Fibroblast of lung (primary cell): Measurements from ENCODE around the gene KCNE2.

Experiments used
- EZH2 ChIP-seq: IDR thresholded peaks from 2 replicates; pipeline ENCODE4 v1.5.1; 2012; ENCODE audit warnings: low read length, control low read depth, mild to moderate bottlenecking; ENCODE audit errors: missing control alignments
- TF ChIP-seq, protein P1 (sequence below), 2 donors: IDR thresholded peaks in 1 of 2; conservative IDR thresholded peaks in 1 of 2; 1 replicate in 1 of 2; 2 replicates in 1 of 2; pipeline ENCODE4 v1.5.1; 2011 to 2012; ENCODE audit warnings: low read length in 2 of 2, control low read depth in 1 of 2, inconsistent platforms in 1 of 2, low read depth in 1 of 2, mild to moderate bottlenecking in 1 of 2

DNA sequence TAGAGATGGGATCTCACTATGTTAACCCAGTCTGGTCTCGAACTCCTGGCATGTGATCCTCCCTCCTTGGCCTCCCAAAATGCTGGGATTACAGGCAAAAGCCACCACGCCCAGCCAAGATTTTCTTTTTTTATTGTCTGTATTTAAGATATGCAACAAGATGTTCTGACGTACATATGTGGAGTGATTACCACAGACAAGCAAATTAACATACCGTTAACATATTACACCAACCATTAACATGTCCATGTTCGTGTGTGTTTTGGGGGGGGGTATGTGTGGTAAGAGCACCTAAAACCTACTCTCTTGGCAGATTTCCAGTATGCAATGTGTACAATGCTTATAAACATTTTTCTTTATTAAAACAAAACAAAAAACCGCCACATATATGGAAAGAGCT, 10.6 kb upstream of the KCNE2 start:
- no peak for TF ChIP-seq EZH2
- TF ChIP-seq, protein P1, sequence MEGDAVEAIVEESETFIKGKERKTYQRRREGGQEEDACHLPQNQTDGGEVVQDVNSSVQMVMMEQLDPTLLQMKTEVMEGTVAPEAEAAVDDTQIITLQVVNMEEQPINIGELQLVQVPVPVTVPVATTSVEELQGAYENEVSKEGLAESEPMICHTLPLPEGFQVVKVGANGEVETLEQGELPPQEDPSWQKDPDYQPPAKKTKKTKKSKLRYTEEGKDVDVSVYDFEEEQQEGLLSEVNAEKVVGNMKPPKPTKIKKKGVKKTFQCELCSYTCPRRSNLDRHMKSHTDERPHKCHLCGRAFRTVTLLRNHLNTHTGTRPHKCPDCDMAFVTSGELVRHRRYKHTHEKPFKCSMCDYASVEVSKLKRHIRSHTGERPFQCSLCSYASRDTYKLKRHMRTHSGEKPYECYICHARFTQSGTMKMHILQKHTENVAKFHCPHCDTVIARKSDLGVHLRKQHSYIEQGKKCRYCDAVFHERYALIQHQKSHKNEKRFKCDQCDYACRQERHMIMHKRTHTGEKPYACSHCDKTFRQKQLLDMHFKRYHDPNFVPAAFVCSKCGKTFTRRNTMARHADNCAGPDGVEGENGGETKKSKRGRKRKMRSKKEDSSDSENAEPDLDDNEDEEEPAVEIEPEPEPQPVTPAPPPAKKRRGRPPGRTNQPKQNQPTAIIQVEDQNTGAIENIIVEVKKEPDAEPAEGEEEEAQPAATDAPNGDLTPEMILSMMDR (conservative IDR thresholded peaks at IDR 0.05 in 1 of 2, IDR thresholded peaks at IDR 0.05 in 1 of 2; ENCODE audit: low read depth in 1 of 2, low read length in 2 of 2): no peak
